KBM-7 (cell line): Measurements from ENCODE around the gene AEN.

Source experiments
- DNase-seq: peaks from one replicate; pipeline ENCODE4 v3.0.0-alpha.2; 2015
- in situ Hi-C: fragments of 300-500 bp; cut with MboI; formaldehyde crosslinking; loops from 2 replicates; pipeline ENCODE4 v1.14.3; 2020; ENCODE audit warnings: low sequenced_read_pairs, low pct_unique_long_range_greater_than_20kb, mixed read lengths

AEN gene

GRCh38 chr15:88657326-88658069 is 36.4 kb downstream of the AEN start:
- peak; percentile 55 for DNase-seq
- in situ Hi-C loops = no loop called here

- in situ Hi-C loops = no loop called here
- no peak for DNase-seq
Observed at GRCh38 chr15:88658070-88658965, 37.2 kb downstream of the AEN start.

DNA sequence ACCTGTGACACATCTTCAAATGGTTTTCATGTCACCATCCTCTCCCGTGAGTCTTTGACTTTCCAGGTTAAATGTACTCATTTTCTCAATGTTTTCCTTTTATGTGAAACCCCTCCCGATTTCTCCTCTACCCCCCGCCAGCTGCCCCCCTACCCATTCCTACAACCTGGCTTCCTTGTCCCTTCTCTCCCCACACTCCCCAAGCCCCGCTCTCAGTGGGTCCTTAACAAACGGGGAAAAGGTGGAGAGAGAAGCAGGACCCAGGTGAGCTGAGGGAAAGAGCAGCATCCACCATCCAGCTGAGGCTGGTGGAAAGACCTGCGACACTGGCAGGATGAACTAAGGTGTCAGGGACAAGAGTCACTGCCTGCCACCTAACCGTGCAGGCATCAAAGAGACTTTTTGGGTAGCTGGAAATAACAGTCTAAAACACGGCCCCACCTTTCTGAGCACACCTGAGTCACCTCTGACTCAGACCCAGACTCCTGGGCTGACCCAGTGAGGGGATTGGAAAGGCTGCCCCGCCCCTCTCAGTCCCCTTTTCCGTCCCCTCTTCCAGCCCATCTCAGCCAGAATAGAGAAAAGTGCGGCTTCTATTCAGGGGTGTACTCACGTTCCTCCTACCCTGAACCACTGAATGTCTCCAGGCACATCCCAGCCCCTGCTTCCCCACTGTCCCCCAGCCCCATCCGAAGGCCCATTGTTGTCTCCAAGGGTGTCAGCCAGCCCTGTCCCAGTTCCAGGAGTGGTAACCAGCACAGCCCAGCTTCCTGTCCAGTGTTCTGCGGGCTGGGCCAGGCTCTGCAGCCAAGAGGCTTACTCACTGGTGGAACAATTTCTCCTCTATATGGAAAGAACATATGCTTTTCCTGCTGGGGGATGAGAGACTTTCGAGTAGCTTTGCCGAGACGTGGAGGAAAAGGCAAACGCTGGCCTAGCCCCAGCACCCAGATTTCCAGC is 38.1 kb downstream of the AEN start:
- in situ Hi-C loops = no loop called here
- no peak for DNase-seq

- DNase-seq = no peak
- in situ Hi-C loops = loop anchor here (10.0 kb wide), 1 partner anchor 64 kb away; no protein-coding TSS in a partner anchor
Observed at GRCh38 chr15:88661041-88661700, 40.0 kb downstream of the AEN start.

GRCh38 chr15:88661761-88662556 is 40.8 kb downstream of the AEN start:
- no peak for DNase-seq
- in situ Hi-C loops = loop anchor here (10.0 kb wide), 1 partner anchor 63 kb away; no protein-coding TSS in a partner anchor

- no peak for DNase-seq
- in situ Hi-C loops = loop anchor here (10.0 kb wide), 1 partner anchor 62 kb away; no protein-coding TSS in a partner anchor
Observed at GRCh38 chr15:88663141-88663621, 42.0 kb downstream of the AEN start.

DNA sequence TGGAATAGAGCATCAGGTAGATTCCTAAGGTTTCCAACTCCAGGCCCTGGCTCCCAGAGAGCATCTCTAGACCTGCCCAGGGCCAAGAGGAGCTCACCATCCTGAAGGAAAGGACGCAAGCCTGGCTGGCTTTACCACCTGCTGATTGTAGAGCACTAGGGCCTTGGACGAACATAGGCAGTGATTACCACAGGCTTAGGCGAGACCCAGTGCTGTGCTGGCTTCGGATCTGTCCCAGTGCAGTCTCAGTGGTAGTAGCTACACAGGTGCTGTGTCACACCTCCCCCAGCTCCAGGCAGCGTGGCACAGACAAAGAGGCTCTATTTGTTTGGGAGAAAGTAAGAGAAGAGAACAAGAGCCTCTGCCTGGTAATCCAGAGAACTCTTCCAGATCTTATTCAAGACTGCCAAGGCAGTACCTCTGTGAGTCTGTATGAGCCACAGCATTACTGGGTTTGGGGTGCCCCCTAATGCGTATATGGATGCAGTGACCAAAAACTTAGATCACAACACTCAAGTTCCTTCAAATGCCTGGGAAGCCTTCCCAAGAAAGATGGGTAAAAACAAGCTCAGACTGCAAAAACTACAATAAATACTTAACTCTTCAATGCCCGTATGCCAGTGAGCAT is 43.1 kb downstream of the AEN start:
- DNase-seq = peak; percentile 51

GRCh38 chr15:88674661-88675060 is 53.5 kb downstream of the AEN start:
- no peak for DNase-seq
- in situ Hi-C loops = no loop called here

More for the DNA sequence above, 43.1 kb downstream of the AEN start:
- in situ Hi-C loops = loop anchor here (10.0 kb wide), 1 partner anchor 61 kb away; no protein-coding TSS in a partner anchor

GRCh38 chr15:88678755-88679154 is 57.6 kb downstream of the AEN start:
- DNase-seq = no peak
- in situ Hi-C loops = no loop called here

DNA sequence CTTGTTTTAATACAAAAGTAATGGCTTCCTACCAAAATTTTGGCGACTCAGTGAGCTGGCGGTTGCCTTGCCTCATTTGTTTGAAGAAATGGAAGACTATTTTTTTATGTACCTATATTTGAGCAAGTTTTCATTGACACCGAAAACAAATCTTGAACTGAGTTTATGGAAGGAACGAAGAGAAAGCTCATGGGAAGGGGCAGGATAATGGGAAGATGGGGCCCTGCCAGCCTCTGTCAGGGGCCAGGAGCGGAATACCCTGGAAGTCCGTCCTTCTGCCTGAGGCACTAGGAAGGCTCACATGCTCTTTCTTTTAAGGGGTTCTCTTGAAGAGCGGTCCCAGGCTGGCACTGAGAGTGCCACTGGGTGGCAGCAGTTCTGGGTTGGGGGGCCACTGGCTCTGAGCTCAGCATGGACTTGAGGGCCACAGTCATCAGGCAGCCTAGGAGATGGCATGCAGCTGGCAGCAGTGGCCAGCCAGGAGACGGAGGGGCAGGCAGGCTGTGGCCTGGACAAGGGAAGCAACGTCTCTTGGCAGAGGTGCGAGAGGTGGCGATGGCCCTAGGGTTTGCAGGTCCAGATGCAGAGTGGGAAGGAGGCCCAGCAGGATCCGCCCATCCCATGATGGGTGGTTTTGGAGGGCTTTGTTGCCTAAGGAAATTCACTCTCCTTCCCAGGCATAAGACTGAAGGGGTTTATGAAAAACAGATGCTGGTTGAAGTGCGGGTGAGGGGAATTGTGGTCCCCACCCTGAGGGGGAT is 59.3 kb downstream of the AEN start:
- in situ Hi-C loops = no loop called here
- no peak for DNase-seq

- no peak for DNase-seq
- in situ Hi-C loops = no loop called here
Observed at GRCh38 chr15:88681610-88682221, 60.6 kb downstream of the AEN start.
